Activated CD8-positive, alpha-beta T cell treated with anti-CD3 and anti-CD28 coated beads for 36 hours (primary cell): ENCODE results near the gene DFFB. TPM values are rescaled to one million over a fixed set of nuclear protein-coding genes. Genes with fewer than 3 reads are reported as not detected.
"Not testable (repeated sequence)": the region's sequence is repeated elsewhere in the genome, so short reads cannot be mapped to it uniquely, and the experiment has no call there.

Source experiments
- ATAC-seq: fragments of 200-7000 bp; cut with Tn5 transposase; one replicate; pipeline ENCODE4 v1.10.0; 2021; ENCODE audit warnings: mild to moderate bottlenecking, moderate library complexity
- CTCF ChIA-PET: fragments of 350-600 bp; sonication (Branson Sonifier 250); formaldehyde crosslinking; loops from one replicate; lab custom pipeline; 2021; ENCODE audit warnings: antibody characterized with exemption; lab: Charles Lee
- POLR2A ChIA-PET: fragments of 350-600 bp; sonication (Branson Sonifier 250); formaldehyde crosslinking; loops from one replicate; lab custom pipeline; 2021; ENCODE audit warnings: antibody characterized with exemption; lab: Charles Lee
- DNase-seq: peaks from one replicate; pipeline ENCODE4 v3.0.0-alpha.2; 2020
- H3K27ac Mint-ChIP-seq: one replicate; pipeline ENCODE4 v1.8.0; 2021; ENCODE audit warnings: mild to moderate bottlenecking, mixed read lengths
- H3K27me3 Mint-ChIP-seq: one replicate; pipeline ENCODE4 v1.8.0; 2021; ENCODE audit warnings: mixed read lengths
- H3K36me3 Mint-ChIP-seq: one replicate; pipeline ENCODE4 v1.8.0; 2021; ENCODE audit warnings: low read depth, mixed read lengths
- H3K4me1 Mint-ChIP-seq: one replicate; pipeline ENCODE4 v1.8.0; 2021; ENCODE audit warnings: low read depth, mixed read lengths
- H3K4me3 Mint-ChIP-seq: one replicate; pipeline ENCODE4 v1.8.0; 2021; ENCODE audit warnings: mild to moderate bottlenecking, moderate library complexity, mixed read lengths
- H3K9me3 Mint-ChIP-seq: one replicate; pipeline ENCODE4 v1.8.0; 2021; ENCODE audit warnings: mixed read lengths
- intact Hi-C: fragments of 100-400 bp; cut with micrococcal nuclease; formaldehyde crosslinking; loops from one replicate; pipeline ENCODE4 v1.10.0; 2022
- total RNA-seq, 2 experiments: library from RNA; stranded (reverse); gene quantifications; one replicate each; pipeline ENCODE4 v1.2.3, GENCODE V29; 2021
- TF ChIP-seq, protein P1 (sequence below): fragments of 200-600 bp; IDR thresholded peaks from one replicate; pipeline ENCODE4 v1.8.0; 2022; ENCODE audit warnings: antibody characterized with exemption, mild to moderate bottlenecking

Gene DFFB, protein sequence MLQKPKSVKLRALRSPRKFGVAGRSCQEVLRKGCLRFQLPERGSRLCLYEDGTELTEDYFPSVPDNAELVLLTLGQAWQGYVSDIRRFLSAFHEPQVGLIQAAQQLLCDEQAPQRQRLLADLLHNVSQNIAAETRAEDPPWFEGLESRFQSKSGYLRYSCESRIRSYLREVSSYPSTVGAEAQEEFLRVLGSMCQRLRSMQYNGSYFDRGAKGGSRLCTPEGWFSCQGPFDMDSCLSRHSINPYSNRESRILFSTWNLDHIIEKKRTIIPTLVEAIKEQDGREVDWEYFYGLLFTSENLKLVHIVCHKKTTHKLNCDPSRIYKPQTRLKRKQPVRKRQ
- total RNA-seq: 1 to 10 TPM; 9.3 to 9.7 TPM

DNA sequence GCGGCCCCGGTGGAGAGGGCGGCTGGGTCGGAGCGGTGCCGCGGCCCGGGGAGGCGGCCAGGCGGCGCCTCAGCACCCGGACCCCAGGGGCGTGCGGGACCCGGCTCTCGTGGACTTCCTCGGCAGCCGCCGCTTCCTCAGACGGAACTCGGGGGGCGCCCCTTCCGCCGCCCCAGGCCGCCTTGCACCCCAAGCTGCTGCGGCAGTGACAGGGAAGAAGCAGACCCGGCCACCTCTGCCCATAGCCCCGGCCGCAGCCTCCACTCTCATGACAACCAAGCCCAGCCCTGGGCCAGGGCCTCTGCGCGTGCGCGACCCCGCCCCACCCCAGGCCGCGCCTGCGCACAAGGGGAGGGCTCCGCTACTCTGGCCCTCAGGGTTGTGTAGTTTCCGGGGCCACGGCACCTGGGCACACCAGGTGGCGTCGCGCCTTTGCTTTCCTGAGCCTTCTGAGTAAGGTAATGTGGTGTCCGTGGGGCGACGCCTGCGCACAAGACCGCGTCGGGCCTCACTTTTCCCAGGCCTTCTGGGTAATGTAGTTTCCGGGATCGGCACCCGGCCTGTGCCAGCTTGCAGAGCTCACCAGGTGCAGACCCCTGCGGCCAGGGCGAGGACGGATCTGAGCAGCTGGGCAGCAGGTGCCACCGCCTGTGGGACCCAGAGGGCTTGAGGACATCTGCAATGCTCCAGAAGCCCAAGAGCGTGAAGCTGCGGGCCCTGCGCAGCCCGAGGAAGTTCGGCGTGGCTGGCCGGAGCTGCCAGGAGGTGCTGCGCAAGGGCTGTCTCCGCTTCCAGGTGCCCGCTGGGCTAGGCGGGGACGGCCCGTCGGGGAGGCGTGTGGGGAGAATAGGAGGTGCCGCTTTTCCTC, at the start of gene DFFB, which contains the start of gene CEP104:
DFFB (plus strand) TSS at position 554 of the 868 bp plus-strand sequence; CDS start at position 682, 128 bp downstream.
CEP104 (minus strand) TSS at position 289 of the 868 bp plus-strand sequence. CDS start 4,804 bp downstream, outside the sequence.
- TF ChIP-seq, protein P1, sequence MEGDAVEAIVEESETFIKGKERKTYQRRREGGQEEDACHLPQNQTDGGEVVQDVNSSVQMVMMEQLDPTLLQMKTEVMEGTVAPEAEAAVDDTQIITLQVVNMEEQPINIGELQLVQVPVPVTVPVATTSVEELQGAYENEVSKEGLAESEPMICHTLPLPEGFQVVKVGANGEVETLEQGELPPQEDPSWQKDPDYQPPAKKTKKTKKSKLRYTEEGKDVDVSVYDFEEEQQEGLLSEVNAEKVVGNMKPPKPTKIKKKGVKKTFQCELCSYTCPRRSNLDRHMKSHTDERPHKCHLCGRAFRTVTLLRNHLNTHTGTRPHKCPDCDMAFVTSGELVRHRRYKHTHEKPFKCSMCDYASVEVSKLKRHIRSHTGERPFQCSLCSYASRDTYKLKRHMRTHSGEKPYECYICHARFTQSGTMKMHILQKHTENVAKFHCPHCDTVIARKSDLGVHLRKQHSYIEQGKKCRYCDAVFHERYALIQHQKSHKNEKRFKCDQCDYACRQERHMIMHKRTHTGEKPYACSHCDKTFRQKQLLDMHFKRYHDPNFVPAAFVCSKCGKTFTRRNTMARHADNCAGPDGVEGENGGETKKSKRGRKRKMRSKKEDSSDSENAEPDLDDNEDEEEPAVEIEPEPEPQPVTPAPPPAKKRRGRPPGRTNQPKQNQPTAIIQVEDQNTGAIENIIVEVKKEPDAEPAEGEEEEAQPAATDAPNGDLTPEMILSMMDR: peak; percentile 53
- ATAC-seq: peak; percentile 98
- Mint-ChIP-seq H3K36me3 (peaks cover 2% of the 10 kb centered on the region), H3K27me3 (no peaks in the 10 kb centered on the region), H3K4me1 (peaks cover 37% of the 10 kb centered on the region), H3K27ac (peak within 1 kb of the TSS; percentile 90), H3K9me3 (no peaks in the 10 kb centered on the region), H3K4me3 (peak within 1 kb of the TSS; percentile 95)
- POLR2A ChIA-PET: interaction anchor here (1.3 to 4.4 kb wide), 4 partner anchors 15 to 43 kb away, joined by 3 to 18 read pairs (median 5); partner anchors contain the start of gene C1orf174
- intact Hi-C loops: loop anchor here (1.0 kb wide), 1 partner anchor 43 kb away; the partner anchor contains the start of gene C1orf174
- peak; percentile 98 for DNase-seq
- CTCF ChIA-PET: interaction anchor here (1.0 to 2.1 kb wide), 7 partner anchors 11 to 209 kb away, joined by 3 to 11 read pairs (median 5); partner anchors contain the start of gene C1orf174

DNA sequence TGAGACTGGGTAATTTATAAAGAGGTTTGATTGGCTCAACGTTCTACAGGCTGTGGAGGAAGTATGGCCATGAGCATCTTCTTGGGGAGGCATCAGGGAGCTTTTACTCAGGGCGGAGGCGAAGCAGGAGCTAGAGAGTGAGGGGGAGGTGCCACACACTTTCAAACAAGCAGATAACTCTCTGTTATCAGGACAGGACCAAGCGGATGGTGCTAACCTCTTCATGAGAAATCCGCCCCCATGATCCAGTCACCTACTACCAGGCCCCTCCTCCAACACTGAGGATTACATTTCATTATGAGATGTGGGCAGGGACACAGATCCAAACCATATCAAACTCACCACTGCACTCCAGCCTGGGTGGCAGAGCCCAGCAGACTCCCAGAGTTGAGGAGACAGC, 49.5 kb upstream of the DFFB start:
- ChIA-PET CTCF (interaction anchor here (1.0 kb wide), 1 partner anchor 12 kb away, joined by 3 read pairs; the partner anchor contains the start of gene LRRC47), POLR2A (no interaction called here)
- intact Hi-C loops: no loop called here
- peaks cover 13% of the 10 kb centered on the region for H3K27me3 Mint-ChIP-seq
- H3K27ac Mint-ChIP-seq: no peak overlapping the region
- H3K36me3 Mint-ChIP-seq: no peaks in the 10 kb centered on the region
- ATAC-seq (no peak), DNase-seq (no peak)
- H3K9me3 Mint-ChIP-seq: no peaks in the 10 kb centered on the region
- H3K4me3 Mint-ChIP-seq: no peak overlapping the region
- TF ChIP-seq, protein P1: no peak
- H3K4me1 Mint-ChIP-seq: no peaks in the 10 kb centered on the region

DNA sequence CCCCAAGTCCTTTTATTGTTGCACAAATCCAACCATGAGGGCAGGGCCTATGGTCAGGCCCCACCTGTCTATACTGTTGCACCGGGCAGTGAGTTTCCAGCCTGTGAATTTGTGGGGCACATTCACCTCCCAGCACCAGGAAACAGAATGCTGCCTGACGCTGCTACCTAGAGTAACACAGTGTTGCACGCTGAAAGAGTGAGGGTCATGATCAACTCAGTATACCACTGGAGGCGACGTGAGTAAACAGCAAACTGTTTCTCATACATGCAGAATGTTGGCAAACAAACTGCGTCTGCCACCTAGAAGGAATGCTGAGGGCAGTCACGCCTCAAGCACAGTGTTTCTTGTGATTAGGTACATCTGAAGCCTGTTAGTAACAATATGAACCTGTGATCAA, 47.6 kb upstream of the DFFB start:
- no peaks in the 10 kb centered on the region for H3K36me3 Mint-ChIP-seq
- TF ChIP-seq, protein P1: no peak
- H3K9me3 Mint-ChIP-seq: no peaks in the 10 kb centered on the region
- DNase-seq: no peak
- ChIA-PET POLR2A (no interaction called here), CTCF (no interaction called here)
- peaks cover 7% of the 10 kb centered on the region for H3K27me3 Mint-ChIP-seq
- no peak overlapping the region for H3K27ac Mint-ChIP-seq
- H3K4me1 Mint-ChIP-seq: no peaks in the 10 kb centered on the region
- no peak overlapping the region for H3K4me3 Mint-ChIP-seq
- intact Hi-C loops: no loop called here
- no peak for ATAC-seq

DNA sequence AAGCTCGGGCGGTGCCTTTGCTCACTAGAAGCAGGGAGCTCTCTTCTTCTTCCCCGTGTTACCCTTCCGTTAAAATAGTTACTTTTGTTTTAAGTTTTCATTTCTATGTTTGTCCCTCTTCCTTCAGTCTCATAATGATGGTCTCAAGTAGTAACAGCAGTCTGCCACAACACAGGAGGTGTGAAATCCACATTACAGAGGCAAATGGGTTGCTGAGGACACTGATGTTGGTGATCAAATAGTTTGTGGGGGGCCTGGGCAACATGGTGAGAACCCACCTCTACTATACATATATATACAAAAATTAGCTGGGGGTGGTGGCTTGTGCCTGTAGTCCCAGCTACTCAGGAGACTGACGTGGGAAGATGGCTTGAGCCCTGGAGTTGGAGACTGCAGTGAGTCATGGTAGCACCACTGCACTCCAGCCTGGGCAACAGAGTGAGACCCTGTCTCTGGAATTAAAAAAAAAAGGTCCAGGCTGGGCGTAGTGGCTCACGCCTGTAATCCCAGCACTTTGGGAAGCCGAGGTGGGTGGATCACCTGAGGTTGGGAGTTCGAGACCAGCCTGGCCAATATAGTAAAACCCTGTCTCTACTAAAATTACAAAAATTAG, 47.0 kb upstream of the DFFB start:
- H3K4me3 Mint-ChIP-seq, POLR2A ChIA-PET, ATAC-seq, H3K27me3 Mint-ChIP-seq, H3K9me3 Mint-ChIP-seq, H3K36me3 Mint-ChIP-seq, DNase-seq, H3K27ac Mint-ChIP-seq, CTCF ChIA-PET, H3K4me1 Mint-ChIP-seq, intact Hi-C loops: not testable (repeated sequence)

DNA sequence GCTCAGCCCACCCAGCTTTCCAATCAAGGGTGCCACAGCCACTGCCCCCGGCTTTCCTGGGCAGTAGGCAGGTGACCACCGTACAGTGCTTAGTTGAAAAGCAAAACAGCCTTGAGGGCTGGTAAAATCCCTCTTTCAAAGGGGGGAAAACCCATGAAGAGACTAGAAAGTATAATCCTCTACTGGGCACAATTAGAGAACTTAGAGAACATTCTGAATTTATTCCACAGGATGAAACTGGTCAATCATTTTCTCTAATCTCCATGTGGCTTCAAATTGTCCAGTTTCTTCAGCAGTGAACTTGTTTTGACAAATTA, 45.7 kb upstream of the DFFB start:
- Mint-ChIP-seq H3K4me3 (no peak overlapping the region), H3K36me3 (no peaks in the 10 kb centered on the region), H3K27me3 (peaks cover 2% of the 10 kb centered on the region), H3K4me1 (no peaks in the 10 kb centered on the region), H3K9me3 (no peaks in the 10 kb centered on the region), H3K27ac (no peak overlapping the region)
- TF ChIP-seq, protein P1: no peak
- CTCF ChIA-PET: no interaction called here
- intact Hi-C loops: no loop called here
- POLR2A ChIA-PET: no interaction called here
- ATAC-seq (no peak), DNase-seq (no peak)
